ENCODE measurements around the gene ARHGAP24.

DNA sequence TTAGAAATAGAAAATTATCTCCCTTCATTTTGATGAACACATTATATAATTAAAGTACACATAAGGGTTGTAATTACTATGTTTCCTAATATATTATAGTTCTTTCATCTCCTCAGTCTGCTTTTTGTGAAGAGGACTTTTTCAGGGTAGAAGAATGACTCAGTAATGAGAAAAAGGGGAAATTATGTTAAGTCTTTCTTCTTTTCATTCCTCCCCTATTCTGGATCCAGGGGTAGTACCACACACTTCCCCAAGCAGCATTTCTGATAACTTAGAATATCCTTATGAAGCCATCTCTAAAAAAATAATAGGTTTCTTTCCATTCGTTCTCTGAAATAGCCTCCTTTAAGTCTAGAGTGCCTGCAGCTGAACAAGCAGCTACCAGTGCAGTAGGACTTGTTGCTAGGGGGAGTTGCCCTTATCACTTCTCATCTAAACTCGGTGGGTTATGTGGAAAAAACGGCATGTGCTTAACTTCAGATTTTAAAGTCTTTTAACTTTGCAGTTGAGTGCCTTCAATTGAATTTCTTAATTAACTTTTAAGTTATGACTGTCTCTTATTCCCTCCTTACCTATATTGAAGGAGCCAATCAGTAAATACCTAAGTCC lies 184.8 kb downstream of the ARHGAP24 start:
- TF ChIP-seq, protein P1, sequence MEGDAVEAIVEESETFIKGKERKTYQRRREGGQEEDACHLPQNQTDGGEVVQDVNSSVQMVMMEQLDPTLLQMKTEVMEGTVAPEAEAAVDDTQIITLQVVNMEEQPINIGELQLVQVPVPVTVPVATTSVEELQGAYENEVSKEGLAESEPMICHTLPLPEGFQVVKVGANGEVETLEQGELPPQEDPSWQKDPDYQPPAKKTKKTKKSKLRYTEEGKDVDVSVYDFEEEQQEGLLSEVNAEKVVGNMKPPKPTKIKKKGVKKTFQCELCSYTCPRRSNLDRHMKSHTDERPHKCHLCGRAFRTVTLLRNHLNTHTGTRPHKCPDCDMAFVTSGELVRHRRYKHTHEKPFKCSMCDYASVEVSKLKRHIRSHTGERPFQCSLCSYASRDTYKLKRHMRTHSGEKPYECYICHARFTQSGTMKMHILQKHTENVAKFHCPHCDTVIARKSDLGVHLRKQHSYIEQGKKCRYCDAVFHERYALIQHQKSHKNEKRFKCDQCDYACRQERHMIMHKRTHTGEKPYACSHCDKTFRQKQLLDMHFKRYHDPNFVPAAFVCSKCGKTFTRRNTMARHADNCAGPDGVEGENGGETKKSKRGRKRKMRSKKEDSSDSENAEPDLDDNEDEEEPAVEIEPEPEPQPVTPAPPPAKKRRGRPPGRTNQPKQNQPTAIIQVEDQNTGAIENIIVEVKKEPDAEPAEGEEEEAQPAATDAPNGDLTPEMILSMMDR (conservative IDR thresholded peaks at IDR 0.05 in 1 of 2, IDR thresholded peaks at IDR 0.05 in 1 of 2; ENCODE audit: extremely low read depth in 1 of 2, insufficient read depth in 1 of 2, low read depth in 1 of 2, low read length in 2 of 2): no peak
- TF ChIP-seq EZH2 (IDR thresholded peaks at IDR 0.05; ENCODE audit: borderline replicate concordance, low read length): no peak

All from mammary epithelial cell (primary cell).